HG03342 (cell line): Measurements from ENCODE around the gene MTFP1.

Source experiments
- ATAC-seq: cut with Tn5 transposase; IDR thresholded peaks from one replicate; pipeline ENCODE4 v1.9.1; 2021; ENCODE audit warnings: mild to moderate bottlenecking, moderate library complexity; ENCODE audit not compliant: unreplicated experiment

MTFP1 gene, protein sequence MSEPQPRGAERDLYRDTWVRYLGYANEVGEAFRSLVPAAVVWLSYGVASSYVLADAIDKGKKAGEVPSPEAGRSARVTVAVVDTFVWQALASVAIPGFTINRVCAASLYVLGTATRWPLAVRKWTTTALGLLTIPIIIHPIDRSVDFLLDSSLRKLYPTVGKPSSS

DNA sequence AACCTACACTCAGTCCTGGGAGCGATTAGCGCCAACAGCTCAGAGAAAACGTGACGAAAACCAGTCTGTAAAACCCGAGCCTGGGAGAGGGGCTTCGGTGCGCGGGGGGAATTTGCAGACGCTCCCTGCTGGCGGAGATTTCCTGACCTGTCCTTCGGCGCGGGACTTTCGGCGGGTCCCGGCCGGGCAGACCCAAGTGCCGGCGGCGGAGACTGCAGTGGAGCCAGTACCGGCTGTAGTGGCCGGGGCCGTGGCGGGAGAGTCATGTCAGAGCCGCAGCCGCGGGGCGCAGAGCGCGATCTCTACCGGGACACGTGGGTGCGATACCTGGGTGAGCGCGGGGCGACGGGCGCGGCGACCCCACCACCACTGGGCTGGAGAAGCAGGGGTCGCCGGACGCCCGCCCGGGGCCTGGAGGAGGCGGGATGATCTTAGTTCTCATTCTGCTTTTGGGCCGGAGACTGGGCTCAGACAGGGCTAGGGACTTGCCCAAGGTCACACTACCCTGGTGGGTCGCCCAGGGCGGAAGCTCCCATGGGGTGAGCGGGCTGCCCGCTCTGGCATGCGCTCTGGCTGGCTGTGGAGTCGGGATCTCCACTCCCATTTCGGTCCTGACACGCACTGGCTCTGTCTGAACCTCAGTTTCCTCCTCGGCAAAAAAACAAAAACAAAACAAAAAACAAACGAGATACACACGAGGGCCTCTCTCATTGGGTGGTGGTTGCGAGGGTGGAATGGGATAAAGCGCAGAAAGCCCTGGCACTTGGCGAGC, at the start of gene MTFP1:
TSS of gene MTFP1 (plus strand) at position 153 of the 772 bp plus-strand sequence. CDS start at position 265, 112 bp downstream.
- ATAC-seq = no peak

DNA sequence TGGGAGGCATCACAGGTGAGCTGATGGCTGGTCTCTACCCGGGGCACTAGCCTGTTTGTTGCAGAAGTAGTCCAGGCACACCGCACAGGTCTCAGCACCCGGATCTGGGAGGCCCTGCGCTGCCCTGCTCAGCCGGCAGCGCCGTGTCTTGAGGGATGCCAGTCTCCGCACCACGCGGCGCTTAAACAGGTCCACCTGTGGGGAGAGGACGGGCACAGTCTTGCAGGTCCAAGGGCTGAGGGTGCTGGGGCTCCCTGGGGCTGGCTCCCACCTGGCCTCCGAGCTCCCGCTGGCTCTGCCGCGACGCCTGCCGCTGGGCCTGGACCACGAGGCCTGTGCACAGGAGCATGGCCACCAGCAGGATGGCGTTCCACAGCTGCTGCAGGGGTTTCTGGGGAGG, 45.6 kb upstream of the MTFP1 start:
- ATAC-seq = no peak

DNA sequence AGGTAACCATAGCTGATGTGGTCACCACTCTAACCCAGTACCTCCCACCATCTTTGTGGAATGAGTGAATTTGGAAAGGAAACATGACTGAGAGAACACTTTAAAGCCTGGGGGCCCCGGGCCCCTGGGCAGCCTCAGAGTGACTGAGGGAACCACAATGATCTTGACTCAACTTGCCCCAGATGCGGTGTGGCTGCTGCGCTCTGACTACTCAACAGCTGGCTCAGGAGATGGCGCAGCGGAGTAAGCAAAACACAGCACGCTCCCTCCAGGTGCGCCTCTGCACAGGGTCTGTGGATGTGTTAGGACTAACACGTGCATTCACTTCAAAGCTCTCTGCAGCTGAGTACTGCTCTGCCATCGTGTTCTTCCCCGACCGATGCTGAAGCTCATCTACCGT, 44.3 kb upstream of the MTFP1 start:
- ATAC-seq = no peak

DNA sequence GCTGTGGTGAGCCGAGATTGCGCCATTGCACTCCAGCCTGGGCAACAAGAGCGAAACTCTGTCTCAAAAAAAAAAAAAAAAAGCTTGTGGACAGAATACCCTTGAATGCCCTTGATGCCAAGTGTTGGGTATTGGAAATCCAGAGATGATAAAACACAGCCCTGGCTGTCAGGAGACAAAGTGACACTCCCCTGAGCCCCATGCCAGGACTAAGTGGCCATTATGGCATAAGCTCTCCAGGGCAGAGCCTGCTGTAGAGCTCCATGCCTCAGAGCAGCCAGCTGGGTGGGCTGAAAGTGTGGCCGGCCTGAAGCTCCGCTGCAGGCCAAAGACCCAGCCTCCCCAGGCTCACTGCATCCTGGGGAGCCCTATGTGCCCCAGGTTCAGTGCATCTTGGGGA, 43.2 kb upstream of the MTFP1 start:
- ATAC-seq = no peak

DNA sequence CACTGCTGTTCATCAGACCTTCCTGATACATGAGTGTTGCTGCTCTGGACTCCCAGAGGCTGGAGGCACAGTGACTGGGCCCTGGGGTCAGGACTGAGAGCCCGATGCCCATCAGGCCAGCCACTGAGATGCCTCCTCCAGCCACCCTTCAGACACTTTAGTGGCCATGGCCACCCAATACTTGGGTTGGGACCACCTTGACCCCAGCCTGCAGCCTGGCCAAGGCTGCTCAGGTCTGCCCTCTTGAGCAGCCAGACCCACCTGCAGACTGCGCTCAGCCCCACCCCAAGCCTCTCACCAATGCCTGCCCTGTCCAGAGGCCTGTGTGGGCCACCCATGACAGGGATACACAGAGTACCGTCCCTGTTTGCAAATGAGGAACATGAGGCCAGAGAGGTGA, 42.5 kb upstream of the MTFP1 start:
- ATAC-seq = no peak

DNA sequence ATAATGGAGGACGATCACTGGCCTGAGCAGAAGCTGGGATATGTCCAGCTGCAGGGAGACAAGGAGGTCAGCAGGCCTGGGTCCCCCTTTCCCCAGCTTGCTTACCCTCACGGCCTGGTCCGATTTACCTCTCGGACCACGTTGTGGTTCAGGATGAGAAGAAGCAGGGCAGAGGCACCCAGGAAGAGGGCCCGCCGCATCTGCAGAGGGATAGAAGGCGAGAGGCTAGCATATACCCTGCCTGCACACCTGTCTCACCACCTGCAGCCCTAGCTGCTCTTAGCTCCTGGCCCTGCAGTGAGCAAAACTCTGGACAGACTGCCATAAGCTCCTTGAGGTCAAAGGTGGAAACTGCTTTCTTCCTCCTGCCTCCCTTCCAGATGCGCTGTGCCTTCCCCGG, 39.6 kb upstream of the MTFP1 start:
- ATAC-seq = no peak

DNA sequence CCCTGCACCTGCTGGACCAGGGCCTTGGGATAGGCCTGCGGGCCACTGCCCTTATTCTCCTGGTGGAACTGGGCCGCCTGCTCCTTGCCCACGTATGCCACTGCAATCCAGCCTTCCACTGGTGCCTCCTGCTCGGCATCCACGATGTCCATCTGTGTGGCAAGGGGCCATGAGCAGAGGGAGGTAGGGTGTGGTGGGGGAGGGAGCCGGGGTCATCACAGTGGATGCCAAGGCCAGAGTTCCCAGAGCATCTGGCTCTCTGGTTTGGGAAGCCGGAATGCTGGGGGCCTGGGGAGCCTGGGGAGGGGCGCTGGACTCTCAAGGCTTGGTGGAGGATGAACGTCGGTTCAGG, 39.0 kb upstream of the MTFP1 start:
- no peak for ATAC-seq

DNA sequence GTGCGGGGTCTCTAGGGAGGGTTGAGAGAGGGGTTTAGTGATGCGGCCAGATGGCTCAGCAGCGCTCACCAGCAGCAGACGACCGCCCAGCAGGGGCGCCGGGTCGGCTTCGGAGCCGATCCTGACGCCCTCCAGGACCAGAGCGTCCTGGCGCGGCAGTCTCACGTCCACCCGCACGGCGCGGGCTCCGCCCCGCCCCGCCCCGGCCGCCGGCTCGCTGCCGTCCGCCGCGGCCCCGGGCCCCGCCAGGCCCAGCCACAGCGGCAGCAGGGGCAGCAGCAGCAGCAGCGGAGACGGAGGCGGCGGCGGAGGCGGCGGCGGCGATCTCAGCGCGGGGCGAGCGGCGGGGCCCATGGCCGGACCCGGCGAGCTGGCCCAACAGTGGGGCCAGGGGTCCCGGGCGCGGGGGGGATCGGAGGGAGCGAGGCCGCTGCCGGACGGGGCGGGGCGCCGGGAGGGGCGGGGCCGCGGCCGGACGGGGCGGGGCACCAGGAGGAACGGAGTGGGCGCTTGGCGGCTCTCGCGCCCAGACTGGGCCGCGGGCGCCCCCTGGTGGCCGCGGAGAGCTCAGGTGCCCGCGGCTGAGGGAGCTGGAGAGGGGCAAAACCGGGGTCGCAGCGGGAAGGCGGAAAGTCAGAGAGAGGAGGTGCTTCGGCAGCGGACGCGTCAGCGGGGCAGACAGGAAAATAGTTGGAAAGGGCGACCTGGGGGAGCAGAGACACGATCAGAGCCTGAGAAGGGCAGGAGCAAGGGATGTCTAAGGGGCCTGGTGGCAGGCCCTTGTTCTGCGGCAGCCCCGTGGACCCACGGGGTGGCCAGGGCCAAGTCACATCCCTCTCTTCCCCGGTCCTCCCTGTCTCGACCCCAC, 38.4 kb upstream of the MTFP1 start, which contains the start of gene RNF215:
TSS of gene RNF215 (minus strand) at position 452 of the 868 bp plus-strand sequence. CDS start at position 354, 98 bp downstream.
- ATAC-seq = peak; percentile 60

DNA sequence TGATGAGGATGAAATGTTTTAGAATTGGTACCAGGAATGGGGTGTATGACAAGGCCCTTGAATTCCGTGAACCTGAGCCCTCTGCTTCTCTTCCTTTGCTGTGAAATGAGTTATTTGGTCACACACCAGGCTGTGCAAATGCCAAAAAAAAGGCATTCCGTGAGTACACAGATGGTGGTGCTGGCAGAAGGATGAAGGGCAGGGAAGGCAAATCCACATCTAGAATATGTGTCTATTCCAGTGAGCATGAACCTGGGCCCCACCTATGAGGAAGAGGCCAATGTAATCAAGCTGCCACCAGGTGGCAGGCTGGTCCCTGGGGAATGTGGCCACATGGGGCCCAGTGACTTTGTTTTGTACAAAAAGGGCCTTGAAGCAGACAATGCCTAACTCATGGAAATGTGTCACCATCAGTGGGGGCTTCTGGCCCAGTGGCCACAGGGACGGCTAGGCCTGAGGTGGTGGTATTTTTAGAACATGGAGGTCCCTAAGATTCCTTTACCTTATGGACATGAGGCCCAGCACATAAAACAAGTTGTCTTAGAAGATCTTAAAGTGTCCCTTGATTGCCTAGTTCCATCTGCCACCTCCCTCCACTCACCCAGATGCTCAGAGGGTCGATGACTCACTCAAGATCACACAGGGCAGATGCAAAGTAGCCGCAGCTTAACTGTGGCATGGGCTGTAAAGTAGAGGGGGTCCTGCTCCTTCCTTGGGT, 34.4 kb upstream of the MTFP1 start:
- no peak for ATAC-seq

DNA sequence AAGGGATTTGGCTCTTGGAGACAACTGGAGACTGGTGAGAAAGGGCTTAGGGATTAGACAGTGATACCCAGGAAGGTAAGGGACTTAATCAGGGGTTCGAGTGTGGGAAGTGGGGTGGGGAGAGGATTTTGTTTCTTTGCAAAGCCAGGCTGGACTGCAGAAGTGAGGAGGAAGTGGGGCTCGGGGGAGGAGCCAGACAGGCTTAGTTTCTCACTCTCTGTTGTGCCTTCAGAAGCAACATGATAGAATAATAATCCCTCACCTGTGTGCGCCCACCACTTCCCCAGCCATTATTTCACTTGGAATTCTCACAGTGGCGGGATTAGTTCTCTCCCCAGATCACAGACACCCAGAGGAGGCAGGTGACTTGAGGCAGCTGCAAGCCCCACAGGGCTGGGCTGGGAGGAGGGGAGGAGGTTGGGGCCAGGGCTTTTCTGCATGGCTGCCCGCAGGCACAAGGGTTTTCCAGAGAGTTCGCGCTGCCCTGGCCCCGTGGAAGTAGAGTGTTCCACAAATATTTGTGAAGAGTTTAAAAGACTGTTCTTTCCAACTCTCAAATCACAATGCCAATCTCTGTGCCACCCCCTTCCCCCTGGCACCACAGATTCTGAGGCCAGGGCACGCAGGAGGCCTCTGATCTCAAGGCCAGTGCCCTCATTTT, 32.8 kb upstream of the MTFP1 start:
- ATAC-seq = no peak

DNA sequence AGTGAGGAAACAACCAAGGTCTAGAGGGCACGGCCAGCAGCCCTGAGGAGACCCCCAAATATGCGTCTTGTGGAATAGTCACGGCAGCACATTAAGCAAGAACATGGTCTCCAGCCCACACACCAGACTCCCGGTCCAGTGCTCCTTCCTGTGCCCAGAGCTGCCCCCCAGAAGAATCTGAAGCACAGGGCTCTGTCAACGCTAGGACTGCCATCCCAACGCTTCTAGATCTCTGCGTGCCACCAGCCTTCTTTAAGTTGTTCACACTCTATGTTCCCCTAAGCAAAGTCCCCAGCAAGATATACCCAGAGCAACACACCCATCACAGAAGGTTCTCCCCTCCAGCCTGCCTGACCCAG, 32.3 kb upstream of the MTFP1 start:
- ATAC-seq = no peak

DNA sequence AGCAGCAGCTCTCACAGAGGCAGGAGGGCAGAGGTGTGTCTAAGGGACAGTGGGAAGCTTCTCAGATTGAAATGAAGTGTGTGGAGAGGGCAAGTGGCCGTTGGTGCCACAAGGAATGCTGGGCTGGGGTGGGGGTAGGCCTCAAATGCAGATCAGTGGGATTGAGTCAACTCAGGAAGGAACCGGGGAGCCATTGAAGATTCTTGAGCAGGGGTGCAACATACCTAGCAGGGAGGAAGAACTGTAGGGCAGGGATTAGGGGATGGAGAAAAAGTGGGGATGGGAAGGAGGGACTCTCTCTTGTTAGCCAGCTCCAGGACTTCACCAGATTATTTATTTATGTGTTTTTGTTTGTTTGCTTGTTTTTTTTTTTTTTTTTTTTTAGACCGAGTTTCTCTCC, 31.7 kb upstream of the MTFP1 start:
- no peak for ATAC-seq

DNA sequence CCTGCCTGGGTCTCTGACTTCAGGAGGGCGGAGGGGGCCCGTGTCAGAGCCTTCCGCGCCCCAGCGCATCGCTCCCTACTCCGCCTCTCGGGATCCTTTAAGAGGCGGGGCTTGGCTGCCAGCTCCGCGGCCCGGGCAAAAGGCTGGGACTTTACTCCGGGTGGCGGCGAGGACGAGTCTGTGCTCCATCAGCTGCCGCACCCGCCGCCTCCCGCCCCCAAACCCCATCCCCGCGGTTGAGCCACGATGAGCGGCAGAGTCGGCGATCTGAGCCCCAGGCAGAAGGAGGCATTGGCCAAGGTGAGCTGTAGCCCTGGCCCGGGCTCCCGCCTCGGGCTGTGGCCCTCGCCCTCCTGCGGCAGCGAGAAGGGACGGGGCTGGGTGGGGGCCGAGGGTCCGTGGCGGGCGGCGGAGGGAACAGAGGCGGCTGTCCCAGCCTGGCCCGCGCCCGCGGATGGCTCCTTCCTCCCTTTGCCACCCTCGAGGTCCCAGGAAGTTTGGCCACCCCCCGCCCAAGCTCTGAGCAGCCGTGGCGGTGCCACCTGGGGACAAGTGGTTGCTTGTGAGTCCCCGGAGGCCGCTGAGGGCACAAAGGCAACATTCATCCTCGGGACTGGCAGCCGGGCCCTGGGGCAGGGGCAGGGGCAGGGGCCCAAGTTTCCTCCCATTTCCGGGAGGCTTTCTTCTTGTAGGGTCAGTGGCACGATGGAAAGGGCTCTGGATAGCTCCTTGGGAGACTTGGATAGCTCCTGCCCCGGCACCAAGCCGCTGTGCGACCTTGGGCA, 28.5 kb upstream of the MTFP1 start, which contains the start of gene SEC14L2:
TSS of gene SEC14L2 (plus strand) at position 148 of the 785 bp plus-strand sequence. CDS start at position 247, 99 bp downstream.
- no peak for ATAC-seq

DNA sequence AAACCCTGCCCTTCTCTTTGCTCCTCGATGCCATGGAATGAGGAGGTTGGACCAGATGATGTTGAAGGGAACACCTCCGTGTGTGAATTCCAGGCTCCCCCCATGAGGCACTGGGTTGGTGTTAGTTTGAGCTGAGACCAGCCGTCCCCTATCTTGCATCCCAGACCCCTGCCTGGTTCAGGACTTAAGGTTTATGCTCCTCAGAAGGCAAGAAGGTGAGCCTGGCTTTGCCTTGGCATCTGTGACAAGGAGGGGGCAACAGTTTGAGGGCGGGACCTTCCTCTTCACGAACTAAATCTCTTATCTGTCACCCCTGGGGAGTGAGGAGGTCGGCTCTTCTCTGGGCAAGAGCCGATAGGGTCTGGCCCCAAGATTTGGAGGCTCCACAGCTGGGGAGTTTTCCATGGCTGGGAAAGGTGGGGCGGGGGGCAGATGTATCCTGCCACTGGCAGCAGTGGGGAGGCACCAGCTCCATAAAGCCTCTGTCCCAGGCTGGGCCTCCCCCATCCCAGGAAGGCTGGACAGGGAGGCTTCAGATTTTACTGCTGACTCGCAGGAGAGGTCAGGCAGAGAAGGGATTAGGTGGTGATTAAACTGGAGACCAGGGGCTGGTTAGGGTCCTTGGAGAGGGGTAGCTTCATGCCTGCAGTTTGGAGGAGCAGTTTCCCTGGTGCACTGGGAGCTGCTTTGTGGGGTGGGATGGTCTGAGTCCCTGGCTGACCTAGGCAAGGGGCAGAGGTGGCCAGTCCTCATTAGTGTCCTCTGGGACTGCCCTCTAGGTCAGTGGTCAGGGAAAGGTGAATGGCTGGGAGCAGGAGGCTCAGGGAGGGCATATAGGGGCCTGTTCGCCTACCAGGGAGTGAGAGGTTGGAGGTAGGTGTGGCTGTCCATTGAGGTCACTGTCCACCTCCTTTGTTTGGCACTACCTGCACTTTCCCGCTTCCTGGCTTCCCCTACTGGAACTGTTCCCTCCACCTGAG, 27.6 kb upstream of the MTFP1 start:
- ATAC-seq = no peak

DNA sequence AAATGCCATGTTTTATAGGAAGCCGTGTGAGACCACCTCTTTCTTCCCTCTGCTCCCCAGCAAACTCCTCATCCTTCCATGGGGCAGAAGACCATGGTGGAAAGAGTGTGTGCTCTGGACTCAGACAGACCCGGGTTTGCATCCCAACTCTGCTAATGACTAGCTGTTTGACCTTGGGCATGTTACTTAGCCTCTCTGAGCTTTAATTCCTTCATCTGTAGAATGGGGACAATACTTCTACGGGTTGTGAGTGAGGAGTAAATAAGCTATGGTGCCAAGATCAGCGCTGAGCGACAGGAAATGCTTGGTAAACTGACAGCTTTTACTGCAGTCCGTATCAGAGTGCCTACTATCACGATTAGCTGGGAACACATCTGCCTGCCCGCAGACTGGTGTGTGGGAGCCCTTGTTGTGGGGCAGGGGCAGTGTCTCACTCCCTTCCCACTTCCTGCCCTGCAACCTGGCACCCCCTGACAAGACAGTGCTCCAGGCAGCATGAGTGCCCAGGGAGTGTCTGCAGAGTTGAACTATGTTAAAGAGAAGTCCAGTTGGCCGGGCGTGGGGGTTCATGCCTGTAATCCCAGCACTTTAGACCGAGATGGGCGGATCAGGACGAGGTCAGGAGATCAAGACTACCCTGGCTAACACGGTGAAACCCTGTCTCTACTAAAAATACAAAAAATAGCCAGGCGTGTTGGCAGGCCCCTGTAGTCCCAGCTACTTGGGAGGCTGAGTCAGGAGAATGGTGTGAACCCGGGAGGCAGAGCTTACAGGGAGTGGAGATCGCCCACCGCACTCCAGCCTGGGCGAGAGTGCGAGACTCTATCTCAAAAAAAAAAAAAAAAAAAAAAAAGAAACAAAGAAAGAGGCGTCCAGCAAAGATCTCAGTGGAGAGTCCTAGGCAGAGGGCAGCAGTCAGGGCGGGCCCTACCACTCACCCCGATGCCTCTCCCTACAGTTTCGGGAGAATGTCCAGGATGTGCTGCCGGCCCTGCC, 26.6 kb upstream of the MTFP1 start:
- ATAC-seq = no peak

DNA sequence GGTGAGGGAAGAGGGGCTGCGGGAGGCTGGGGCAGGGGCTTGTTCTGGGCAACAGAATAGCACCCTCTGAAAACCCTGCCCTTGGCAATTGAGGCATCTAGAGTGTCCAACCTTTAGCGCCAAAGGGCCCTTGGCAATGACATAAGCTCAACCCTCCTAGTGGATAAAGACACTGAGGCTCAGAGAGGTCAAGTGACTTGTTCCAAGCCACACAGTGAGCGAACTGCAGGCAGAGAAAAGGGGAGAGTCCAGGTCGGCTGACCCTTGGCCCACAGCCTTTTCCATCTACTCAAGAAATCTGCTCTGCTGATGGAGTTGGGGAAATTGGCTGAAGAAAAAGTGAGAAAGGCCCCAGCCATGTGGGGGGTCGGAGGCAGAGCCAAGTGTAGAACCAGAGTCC, 25.9 kb upstream of the MTFP1 start:
- no peak for ATAC-seq

DNA sequence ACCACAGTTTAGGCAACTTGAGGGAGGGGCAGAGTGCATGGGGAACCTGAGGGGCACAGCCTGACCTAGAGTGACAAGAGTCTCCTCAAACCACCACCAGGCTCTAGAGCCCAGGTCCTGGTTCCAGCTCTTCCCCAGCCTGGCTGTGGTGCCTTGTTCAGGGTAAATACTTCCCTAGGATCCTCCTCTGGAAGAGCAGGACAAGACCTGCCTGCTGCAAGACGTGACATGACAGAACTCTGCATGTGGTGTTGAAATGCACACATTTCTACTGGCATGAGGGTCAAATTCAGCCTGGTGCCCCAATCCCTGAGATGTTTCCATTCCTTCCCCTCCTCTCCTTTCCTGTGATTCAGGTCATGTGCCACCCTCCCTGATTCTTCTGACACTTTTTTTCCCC, 25.4 kb upstream of the MTFP1 start:
- no peak for ATAC-seq
